HuH-7.5 (cell line): ENCODE data around the gene FSTL4.
"Not testable (repeated sequence)": the region's sequence is repeated elsewhere in the genome, so short reads cannot be mapped to it uniquely, and the experiment has no call there.

Experiments used
- DNase-seq: peaks from one replicate; pipeline ENCODE4 v3.0.0; 2011; ENCODE audit warnings: low spot score

FSTL4 gene

GRCh38 chr5:133222040-133222439, 390.3 kb downstream of the FSTL4 start:
- no peak for DNase-seq

- DNase-seq: no peak
Measured at GRCh38 chr5:133220851-133221674, 391.3 kb downstream of the FSTL4 start.

- no peak for DNase-seq
Measured at GRCh38 chr5:133219296-133219695, 393.0 kb downstream of the FSTL4 start.

- DNase-seq: not testable (repeated sequence)
Measured at GRCh38 chr5:133216138-133216537, 396.2 kb downstream of the FSTL4 start.

- DNase-seq: no peak
Measured at GRCh38 chr5:133214153-133214820, 398.1 kb downstream of the FSTL4 start.

GRCh38 chr5:133205649-133206048, 406.7 kb downstream of the FSTL4 start:
- no peak for DNase-seq

- no peak for DNase-seq
Measured at GRCh38 chr5:133205204-133205603, 407.1 kb downstream of the FSTL4 start.

GRCh38 chr5:133203317-133204305, 408.7 kb downstream of the FSTL4 start:
- DNase-seq: no peak

GRCh38 chr5:133202066-133202665, 410.2 kb downstream of the FSTL4 start:
- no peak for DNase-seq

GRCh38 chr5:133201310-133201709, 411.0 kb downstream of the FSTL4 start:
- no peak for DNase-seq

GRCh38 chr5:133200256-133200655, 412.1 kb downstream of the FSTL4 start:
- DNase-seq: no peak

GRCh38 chr5:133199417-133200178, 412.7 kb downstream of the FSTL4 start:
- DNase-seq: no peak

- no peak for DNase-seq
Measured at GRCh38 chr5:133198511-133198910, 413.8 kb downstream of the FSTL4 start.

- no peak for DNase-seq
Measured at GRCh38 chr5:133196441-133197085, 415.8 kb downstream of the FSTL4 start.

GRCh38 chr5:133195250-133195649, 417.1 kb downstream of the FSTL4 start:
- DNase-seq: no peak

- no peak for DNase-seq
Measured at GRCh38 chr5:133193794-133194193, 418.5 kb downstream of the FSTL4 start.

GRCh38 chr5:133192716-133193115, 419.6 kb downstream of the FSTL4 start:
- DNase-seq: no peak

GRCh38 chr5:133189881-133190280, 422.5 kb downstream of the FSTL4 start:
- DNase-seq: no peak

- no peak for DNase-seq
Measured at GRCh38 chr5:133179405-133179804, 432.9 kb downstream of the FSTL4 start.

GRCh38 chr5:133170756-133171387, 441.5 kb downstream of the FSTL4 start:
- not testable (repeated sequence) for DNase-seq
